CD1c-positive myeloid dendritic cell (primary cell): ENCODE measurements around the gene SNRNP40.
"Not testable (repeated sequence)": the region's sequence is repeated elsewhere in the genome, so short reads cannot be mapped to it uniquely, and the experiment has no call there.

Experiments
- DNase-seq: peaks from one replicate; pipeline ENCODE4 v3.0.0-alpha.2; 2016; ENCODE audit errors: extremely low spot score

Gene SNRNP40

DNA sequence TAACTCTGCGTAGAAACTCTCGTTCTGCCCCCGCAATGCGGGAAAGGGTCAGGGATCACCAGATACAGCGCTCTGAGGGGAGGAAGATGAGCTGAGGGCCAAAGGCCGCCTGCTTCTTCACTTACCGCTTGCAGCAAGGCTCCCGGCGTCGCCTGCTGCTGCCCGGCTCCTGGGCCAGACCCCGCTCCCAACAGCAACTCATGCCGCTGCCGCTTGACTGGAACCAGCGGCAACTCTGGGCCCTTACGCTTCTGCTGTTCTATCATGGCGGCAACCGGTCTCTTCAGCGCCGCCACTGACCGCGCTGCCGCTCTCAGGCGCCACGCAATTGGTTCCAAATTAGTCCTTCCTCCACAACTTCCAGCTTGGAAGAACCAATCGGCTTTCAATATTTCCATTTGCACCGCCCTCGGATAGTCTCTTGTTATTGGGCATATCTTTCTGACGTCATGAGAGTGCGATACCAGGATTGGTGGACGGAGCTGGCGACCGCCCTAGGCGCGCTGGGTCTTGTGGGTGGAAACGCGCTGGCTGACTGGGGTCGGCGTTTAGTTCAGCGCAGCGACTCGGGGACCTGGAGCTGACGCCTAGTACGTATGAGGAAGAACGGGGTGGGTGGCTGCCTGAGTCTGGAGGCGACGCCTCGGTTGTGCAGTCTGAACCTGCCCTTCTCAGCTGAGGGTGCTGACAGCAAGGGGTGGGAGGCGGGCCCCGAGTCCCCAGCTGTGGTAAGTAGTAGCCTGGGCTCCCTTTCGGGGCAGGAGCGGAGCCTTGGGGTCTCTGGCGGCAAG lies at the start of gene SNRNP40, which contains the start of gene ZCCHC17:
Gene SNRNP40 (minus strand): TSS at position 303 of the 791 bp plus-strand sequence. CDS start 37 bp downstream, at position 266.
Gene ZCCHC17 (plus strand): TSS at position 547 of the 791 bp plus-strand sequence. CDS start 13,067 bp downstream, outside the sequence.
- peak; percentile 100 for DNase-seq

DNA sequence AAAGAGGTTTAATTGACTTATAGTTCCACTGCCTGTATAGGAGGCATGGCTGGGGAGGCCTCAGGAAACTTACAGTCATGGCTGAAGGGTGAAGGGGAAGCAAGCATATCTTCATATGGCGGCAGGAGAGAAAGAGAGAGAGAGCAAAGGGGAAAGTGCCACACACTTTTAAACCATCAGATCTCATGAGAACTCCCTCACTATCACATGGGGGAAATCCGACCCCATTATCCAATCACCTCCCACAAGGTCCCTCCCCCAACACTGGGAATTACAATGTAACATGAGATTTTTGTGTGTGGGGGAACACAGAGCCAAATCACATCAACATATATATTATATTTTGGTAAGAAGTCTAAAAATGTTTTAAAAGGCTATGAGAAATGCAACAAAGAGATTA lies 49.0 kb upstream of the SNRNP40 start:
- no peak for DNase-seq

GRCh38 chr1:31344503-31344902 lies 47.9 kb upstream of the SNRNP40 start:
- no peak for DNase-seq

DNA sequence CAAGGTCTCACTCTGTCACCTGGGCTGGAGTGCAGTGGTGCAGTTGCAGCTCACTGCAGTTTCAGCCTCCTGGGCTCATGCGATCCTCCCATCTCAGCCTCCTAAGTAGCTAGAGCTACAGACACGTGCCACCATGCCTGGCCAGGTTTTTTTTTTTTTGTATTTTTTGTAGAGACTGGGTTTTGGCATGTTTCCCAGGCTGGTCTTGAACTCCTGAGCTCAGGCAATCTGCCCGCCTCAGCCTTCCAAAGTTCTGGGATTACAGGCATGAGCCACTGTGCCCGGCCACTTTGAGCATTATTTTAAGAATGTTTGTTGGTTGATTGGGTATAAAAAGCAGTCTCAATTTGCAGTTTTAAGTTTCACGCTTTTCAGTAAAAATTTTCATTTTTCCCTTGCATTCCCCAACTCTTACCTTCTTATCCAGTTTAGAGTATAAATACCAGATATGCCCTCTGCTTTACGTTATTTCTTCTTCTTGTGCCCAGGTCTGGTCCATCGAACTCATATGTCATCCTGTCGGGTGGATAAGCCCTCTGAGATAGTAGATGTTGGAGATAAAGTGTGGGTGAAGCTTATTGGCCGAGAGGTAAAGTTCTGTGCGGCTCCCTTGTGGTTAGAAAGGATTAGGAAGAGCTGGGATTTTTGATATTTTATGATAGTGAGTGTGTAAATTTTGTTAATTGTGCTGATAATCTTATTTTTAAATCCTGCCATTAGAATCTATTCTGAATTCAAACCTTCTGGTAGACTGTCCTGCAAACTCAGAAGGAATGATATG lies 40.3 kb upstream of the SNRNP40 start:
- DNase-seq = no peak

DNA sequence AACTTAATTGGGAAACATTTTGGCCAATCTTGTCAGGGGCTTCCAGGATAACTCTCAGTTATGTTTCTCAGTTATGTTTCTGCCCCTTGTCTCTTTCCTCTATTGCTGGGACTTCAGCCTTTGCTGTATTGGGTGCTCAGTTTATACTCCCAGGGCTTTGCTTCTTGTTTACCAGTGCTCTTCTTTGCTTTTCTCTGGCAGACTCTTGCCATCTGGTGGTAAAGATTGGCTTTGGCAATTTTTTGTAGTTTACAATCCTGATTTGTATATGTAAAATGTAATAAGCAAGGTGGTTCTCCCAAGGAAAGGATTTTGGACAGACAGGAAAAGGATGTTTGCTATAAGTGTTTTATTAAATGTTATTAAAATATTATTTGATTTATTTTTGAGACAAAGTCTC lies 38.4 kb upstream of the SNRNP40 start:
- peak; percentile 7 for DNase-seq

DNA sequence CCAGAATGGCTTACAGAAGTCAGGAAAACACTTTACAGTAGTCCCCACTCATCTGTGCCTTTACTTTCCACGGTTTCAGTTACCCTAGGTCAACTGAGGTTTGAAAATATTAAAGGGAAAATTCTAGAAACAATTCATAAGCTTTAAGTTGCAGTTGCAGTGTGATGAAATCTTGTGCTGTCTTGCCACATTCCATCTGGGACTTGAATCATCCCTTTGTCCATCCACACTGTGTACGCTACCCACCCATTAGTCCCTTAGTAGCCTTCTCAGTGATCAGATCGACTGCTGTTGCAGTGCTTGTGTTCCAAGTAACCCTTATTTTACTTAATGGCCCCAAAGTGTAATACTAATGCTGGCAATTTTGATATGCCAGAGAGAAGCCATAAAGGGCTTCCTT lies 30.8 kb upstream of the SNRNP40 start:
- DNase-seq = no peak

DNA sequence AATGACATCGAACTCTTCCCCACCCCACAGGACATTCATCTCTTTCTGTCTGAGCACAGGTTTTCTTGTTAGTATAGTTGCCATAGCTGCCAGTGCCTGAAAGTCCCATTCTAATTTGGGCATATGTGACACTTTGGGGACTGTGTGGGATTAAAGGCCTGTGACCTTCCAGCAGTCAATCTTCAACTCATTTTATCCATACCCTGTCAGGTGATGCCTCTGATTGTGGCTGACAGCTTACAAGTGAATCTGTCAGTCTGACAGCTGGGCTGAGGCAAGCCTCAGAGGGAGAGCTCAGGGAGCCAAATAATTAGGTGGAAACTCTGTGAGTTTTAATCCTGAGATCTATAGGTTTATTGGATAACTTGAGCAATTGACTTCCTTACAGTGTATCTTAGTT lies 29.9 kb upstream of the SNRNP40 start:
- no peak for DNase-seq

DNA sequence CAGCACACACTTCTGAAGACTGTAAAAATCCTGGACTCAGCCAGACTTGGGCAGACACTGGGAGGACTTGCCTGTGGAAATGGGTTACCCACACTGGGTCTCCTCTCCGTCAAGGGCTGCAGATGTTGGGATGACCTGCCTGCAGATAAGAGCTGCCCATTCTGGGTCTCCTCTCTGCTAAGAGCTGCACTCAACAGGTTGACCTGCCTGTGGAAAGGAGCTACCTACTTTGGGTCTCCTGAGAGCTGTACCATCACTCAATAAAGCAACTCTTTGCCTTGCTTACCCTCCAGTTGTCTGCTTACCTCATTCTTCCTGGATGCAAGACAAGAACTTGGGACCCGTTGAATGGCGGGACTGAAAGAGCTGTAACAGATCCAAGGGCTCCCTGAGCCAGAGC lies 28.4 kb upstream of the SNRNP40 start:
- no peak for DNase-seq

GRCh38 chr1:31324093-31324492 lies 27.5 kb upstream of the SNRNP40 start:
- no peak for DNase-seq

DNA sequence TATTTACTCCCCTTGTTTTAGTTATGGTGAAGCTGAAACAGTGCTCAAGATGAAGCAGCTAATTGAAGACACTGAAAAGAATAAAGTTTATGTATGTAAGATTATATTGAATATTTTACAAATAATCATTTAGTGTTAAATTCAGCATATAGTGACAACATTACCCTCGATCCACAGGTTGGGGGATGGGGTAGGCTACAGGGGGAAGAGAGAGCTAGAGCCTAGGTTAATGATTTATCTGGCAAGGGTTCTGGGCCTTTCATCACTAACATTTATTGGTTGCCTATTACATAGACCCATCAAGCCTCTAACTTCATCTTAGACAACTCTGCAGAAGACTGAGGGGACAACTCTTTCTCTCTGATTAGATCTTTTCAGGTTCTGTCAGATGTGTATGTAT lies 21.6 kb upstream of the SNRNP40 start:
- DNase-seq = no peak

GRCh38 chr1:31315902-31316301 lies 19.3 kb upstream of the SNRNP40 start:
- DNase-seq = no peak

GRCh38 chr1:31310198-31310597 lies 13.6 kb upstream of the SNRNP40 start:
- DNase-seq = no peak

DNA sequence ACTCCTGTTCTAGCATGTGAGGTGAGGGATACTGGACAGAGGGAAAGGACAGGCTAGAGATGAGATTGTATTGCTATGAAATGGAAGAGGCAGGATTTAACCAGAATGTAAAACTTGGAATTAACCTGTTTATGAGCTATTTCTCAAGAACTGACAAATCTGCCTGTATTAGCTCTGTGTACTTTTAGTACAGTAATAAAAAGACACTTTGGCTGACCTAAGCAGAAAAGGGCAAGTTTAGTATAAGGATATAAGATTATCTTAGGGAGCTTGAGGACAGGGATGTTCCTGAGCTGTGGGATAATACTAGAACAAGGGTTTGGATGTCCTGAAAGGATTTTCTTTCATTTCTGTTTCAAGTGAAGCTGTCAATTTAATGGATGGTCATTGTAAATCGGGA lies 11.4 kb upstream of the SNRNP40 start:
- DNase-seq = no peak

DNA sequence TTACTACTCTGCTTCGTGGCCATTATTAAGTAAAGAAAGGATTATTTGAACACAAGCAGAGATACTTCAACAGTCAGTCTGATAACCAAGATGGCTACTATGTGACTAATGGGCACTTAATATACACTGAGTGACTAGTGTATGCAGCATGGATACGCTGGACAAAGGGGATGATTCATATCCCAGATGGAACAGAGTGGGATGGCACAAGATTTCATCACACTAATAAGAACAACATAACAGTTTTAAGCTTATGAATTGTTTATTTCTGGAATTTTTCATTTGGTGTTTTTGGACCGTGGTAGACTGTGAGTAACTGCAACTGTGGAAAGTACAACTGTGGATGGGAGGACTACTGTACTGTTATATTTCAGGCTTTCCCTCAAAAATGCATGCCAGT lies 9.7 kb upstream of the SNRNP40 start:
- DNase-seq = peak; percentile 10

DNA sequence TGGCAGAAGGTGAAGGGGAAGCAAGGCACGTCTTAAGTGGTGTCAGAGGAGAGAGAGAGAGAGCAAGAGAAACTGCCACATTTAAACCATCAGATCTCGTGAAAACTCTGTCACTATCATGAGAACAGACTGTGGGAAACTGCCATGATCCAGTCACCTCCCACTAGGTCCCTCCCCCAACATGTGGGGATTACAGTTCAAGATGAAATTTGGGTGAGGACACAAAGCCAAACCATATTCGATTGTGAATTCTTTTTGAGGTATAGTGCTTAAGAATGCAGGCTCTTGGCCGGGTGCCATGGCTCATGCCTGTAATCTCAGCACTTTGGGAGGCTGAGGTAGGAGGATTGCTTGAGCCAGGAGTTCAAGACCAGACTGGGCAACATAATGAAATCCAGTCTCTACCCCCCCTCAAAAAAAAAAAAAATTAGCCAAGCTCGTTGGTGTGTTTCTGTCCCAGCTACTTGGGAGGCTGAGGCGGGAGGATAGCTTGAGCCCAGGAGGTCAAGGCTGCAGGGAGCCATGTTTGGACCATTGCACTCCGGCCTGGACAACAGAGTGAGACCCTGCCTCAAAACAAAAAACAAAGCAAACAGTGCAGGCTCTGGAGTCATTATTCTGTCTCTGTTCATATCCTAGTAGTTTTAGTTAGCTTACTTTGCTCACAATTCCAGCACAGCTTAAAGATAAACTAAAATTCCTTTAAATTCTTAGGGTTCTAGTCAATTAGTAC lies 6.3 kb upstream of the SNRNP40 start:
- DNase-seq = no peak

GRCh38 chr1:31300193-31300592 lies 3.6 kb upstream of the SNRNP40 start:
- DNase-seq = no peak

- DNase-seq = no peak
Observed at GRCh38 chr1:31299365-31299764, 2.8 kb upstream of the SNRNP40 start.

- DNase-seq = peak; percentile 46
Observed at GRCh38 chr1:31297277-31298247, 974 bp upstream of the SNRNP40 start.

- DNase-seq = no peak
Observed at GRCh38 chr1:31295874-31296485, 608 bp downstream of the SNRNP40 start.

GRCh38 chr1:31289021-31289420 lies 7.6 kb downstream of the SNRNP40 start:
- no peak for DNase-seq

- DNase-seq = not testable (repeated sequence)
Observed at GRCh38 chr1:31287791-31288190, 8.8 kb downstream of the SNRNP40 start.
